ENCODE data around the gene XNDC1N. TPM values are rescaled to one million over a fixed set of nuclear protein-coding genes. Genes with fewer than 3 reads are reported as not detected.

XNDC1N gene
- polyA plus RNA-seq, 2 of the 4 experiments (the other 2 are of a cell fraction): 4.3 to 7.6 TPM

DNA sequence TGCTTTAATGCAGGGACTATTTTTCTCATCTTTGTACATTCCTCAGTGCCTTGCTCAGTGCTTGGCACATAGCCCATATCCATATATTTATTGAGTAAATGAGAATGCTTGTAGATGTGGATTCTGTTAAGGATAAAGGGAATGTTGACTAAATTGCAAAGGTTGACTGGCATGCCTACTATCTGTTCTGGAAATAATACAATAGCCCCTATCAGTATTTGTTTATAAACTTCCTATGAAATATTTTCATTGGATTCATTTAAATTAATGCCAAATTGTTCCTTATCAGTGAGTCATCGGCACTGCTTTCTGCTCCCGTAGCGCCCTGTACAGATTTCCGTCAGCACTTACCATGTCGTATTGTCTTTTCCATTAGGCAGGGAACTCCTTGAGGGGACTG lies 8.4 kb upstream of the XNDC1N start:
- ATAC-seq (peak in 1 of 2 experiments; percentile 78; a peak in 3 of 6 replicates), FAIRE-seq (no peak), DNase-seq (ENCODE audit: low read depth in 1 of 2, low spot score in 1 of 2) (peak in 1 of 2 experiments; percentile 75)
- WGBS (ENCODE audit: missing lambda C conversion rate): 6% methylated on average over 5 of the region's 5 CpGs
- Histone ChIP-seq H3K27ac (peak overlapping the region; percentile 76 to 83), H3K4me3 (no peak overlapping the region; the same call in 2 of the 3 replicates), H3K4me1 (peaks cover 99% of the 10 kb centered on the region), H3K9me3 (no peaks in the 10 kb centered on the region), H3K4me2 (peak overlapping the region; percentile 94)
- ChIA-PET CTCF (interaction anchor here (0.6 kb wide), 1 partner anchor 17 kb away, joined by 3 read pairs; no protein-coding TSS in a partner anchor), POLR2A (no interaction called here)
- TF ChIP-seq JUN (IDR thresholded peaks at IDR 0.05) (0 out of 5 replicates have a peak, but pooled peaks of 1 of the 2 experiments have one; percentile 19), NFE2L2 (conservative IDR thresholded peaks at IDR 0.05; ENCODE audit: low read length) (no peak), ZNF302 (CRISPR knock-in tag; IDR thresholded peaks at IDR 0.05) (no peak), CEBPB (IDR thresholded peaks at IDR 0.05) (peak in 1 of 2 experiments; percentile 22; a peak in 1 of 4 replicates), NPAS2 (CRISPR knock-in tag; IDR thresholded peaks at IDR 0.05; ENCODE audit: borderline replicate concordance) (no peak), SREBF2 (IDR thresholded peaks at IDR 0.05) (no peak), GATA3 (IDR thresholded peaks at IDR 0.05; ENCODE audit: borderline replicate concordance) (peak; percentile 92; the same call in 1 of the 2 replicates), CBX2 (IDR thresholded peaks at IDR 0.05; ENCODE audit: borderline replicate concordance, low read depth) (no peak), ESRRA (IDR thresholded peaks at IDR 0.05; ENCODE audit: borderline replicate concordance, low read length) (no peak), PHF8 (IDR thresholded peaks at IDR 0.05; ENCODE audit: borderline replicate concordance, low read depth) (no peak), TFCP2L1 (CRISPR knock-in tag; IDR thresholded peaks at IDR 0.05) (no peak), RARB (CRISPR knock-in tag; IDR thresholded peaks at IDR 0.05) (no peak), BHLHE40 (IDR thresholded peaks at IDR 0.05; ENCODE audit: low read depth, low read length) (no peak), KDM1A (IDR thresholded peaks at IDR 0.05; ENCODE audit: low read depth) (no peak), NR3C1 (IDR thresholded peaks at IDR 0.05) (no peak), EP300 (IDR thresholded peaks at IDR 0.05) (peak in 1 of 2 experiments; percentile 40; a peak in 1 of 5 replicates), HOXB13 (CRISPR knock-in tag; IDR thresholded peaks at IDR 0.05; ENCODE audit: low read depth) (no peak), HOXB5 (CRISPR knock-in tag; IDR thresholded peaks at IDR 0.05) (no peak), FOSB (CRISPR knock-in tag; IDR thresholded peaks at IDR 0.05) (no peak), TP53 (CRISPR knock-in tag; IDR thresholded peaks at IDR 0.05) (no peak), POLR2A (IDR thresholded peaks at IDR 0.05; ENCODE audit: low read length) (no peak), RNF2 (IDR thresholded peaks at IDR 0.05; ENCODE audit: borderline replicate concordance, low read depth) (no peak), FOXS1 (CRISPR knock-in tag; IDR thresholded peaks at IDR 0.05) (no peak), EHMT2 (IDR thresholded peaks at IDR 0.05; ENCODE audit: low read depth) (no peak), MAZ (IDR thresholded peaks at IDR 0.05; ENCODE audit: borderline replicate concordance, low read depth, low read length) (no peak)
- TF ChIP-seq, protein P1, sequence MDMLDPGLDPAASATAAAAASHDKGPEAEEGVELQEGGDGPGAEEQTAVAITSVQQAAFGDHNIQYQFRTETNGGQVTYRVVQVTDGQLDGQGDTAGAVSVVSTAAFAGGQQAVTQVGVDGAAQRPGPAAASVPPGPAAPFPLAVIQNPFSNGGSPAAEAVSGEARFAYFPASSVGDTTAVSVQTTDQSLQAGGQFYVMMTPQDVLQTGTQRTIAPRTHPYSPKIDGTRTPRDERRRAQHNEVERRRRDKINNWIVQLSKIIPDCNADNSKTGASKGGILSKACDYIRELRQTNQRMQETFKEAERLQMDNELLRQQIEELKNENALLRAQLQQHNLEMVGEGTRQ (IDR thresholded peaks at IDR 0.05): no peak
- TF ChIP-seq, protein P2, sequence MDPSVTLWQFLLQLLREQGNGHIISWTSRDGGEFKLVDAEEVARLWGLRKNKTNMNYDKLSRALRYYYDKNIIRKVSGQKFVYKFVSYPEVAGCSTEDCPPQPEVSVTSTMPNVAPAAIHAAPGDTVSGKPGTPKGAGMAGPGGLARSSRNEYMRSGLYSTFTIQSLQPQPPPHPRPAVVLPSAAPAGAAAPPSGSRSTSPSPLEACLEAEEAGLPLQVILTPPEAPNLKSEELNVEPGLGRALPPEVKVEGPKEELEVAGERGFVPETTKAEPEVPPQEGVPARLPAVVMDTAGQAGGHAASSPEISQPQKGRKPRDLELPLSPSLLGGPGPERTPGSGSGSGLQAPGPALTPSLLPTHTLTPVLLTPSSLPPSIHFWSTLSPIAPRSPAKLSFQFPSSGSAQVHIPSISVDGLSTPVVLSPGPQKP (IDR thresholded peaks at IDR 0.05; ENCODE audit: low read depth, low read length): no peak
- TF ChIP-seq, protein P3, sequence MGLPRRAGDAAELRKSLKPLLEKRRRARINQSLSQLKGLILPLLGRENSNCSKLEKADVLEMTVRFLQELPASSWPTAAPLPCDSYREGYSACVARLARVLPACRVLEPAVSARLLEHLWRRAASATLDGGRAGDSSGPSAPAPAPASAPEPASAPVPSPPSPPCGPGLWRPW (IDR thresholded peaks at IDR 0.05): no peak
- TF ChIP-seq, protein P4, sequence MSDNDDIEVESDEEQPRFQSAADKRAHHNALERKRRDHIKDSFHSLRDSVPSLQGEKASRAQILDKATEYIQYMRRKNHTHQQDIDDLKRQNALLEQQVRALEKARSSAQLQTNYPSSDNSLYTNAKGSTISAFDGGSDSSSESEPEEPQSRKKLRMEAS (IDR thresholded peaks at IDR 0.05): no peak; the same call in 1 of the 2 replicates
- TF ChIP-seq, protein P5, sequence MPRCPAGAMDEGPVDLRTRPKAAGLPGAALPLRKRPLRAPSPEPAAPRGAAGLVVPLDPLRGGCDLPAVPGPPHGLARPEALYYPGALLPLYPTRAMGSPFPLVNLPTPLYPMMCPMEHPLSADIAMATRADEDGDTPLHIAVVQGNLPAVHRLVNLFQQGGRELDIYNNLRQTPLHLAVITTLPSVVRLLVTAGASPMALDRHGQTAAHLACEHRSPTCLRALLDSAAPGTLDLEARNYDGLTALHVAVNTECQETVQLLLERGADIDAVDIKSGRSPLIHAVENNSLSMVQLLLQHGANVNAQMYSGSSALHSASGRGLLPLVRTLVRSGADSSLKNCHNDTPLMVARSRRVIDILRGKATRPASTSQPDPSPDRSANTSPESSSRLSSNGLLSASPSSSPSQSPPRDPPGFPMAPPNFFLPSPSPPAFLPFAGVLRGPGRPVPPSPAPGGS (IDR thresholded peaks at IDR 0.05): no peak
- TF ChIP-seq, protein P6, sequence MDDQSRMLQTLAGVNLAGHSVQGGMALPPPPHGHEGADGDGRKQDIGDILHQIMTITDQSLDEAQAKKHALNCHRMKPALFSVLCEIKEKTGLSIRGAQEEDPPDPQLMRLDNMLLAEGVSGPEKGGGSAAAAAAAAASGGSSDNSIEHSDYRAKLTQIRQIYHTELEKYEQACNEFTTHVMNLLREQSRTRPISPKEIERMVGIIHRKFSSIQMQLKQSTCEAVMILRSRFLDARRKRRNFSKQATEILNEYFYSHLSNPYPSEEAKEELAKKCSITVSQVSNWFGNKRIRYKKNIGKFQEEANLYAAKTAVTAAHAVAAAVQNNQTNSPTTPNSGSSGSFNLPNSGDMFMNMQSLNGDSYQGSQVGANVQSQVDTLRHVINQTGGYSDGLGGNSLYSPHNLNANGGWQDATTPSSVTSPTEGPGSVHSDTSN (IDR thresholded peaks at IDR 0.05): no peak
- TF ChIP-seq, protein P7, sequence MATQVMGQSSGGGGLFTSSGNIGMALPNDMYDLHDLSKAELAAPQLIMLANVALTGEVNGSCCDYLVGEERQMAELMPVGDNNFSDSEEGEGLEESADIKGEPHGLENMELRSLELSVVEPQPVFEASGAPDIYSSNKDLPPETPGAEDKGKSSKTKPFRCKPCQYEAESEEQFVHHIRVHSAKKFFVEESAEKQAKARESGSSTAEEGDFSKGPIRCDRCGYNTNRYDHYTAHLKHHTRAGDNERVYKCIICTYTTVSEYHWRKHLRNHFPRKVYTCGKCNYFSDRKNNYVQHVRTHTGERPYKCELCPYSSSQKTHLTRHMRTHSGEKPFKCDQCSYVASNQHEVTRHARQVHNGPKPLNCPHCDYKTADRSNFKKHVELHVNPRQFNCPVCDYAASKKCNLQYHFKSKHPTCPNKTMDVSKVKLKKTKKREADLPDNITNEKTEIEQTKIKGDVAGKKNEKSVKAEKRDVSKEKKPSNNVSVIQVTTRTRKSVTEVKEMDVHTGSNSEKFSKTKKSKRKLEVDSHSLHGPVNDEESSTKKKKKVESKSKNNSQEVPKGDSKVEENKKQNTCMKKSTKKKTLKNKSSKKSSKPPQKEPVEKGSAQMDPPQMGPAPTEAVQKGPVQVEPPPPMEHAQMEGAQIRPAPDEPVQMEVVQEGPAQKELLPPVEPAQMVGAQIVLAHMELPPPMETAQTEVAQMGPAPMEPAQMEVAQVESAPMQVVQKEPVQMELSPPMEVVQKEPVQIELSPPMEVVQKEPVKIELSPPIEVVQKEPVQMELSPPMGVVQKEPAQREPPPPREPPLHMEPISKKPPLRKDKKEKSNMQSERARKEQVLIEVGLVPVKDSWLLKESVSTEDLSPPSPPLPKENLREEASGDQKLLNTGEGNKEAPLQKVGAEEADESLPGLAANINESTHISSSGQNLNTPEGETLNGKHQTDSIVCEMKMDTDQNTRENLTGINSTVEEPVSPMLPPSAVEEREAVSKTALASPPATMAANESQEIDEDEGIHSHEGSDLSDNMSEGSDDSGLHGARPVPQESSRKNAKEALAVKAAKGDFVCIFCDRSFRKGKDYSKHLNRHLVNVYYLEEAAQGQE (IDR thresholded peaks at IDR 0.05): no peak

All from A549 (cell line).